Ectodermal cell (in vitro differentiated cells): ENCODE data around the gene ECI1.

Experiments used
- H3K27ac ChIP-seq: 2 replicates; pipeline ENCODE4 v1.7.0; 2013; ENCODE audit warnings: mild to moderate bottlenecking, low read depth, low read length; ENCODE audit not compliant: insufficient read depth, poor library complexity, severe bottlenecking
- H3K27me3 ChIP-seq: 2 replicates; pipeline ENCODE4 v1.7.0; 2013; ENCODE audit warnings: mild to moderate bottlenecking, low read length; ENCODE audit not compliant: insufficient read depth, control insufficient read depth, poor library complexity, severe bottlenecking
- H3K36me3 ChIP-seq: one replicate; pipeline ENCODE4 v1.7.0; 2013; ENCODE audit warnings: low read length; ENCODE audit not compliant: control insufficient read depth, insufficient read depth
- H3K4me1 ChIP-seq: one replicate; pipeline ENCODE4 v1.7.0; 2013; ENCODE audit warnings: low read length; ENCODE audit not compliant: control insufficient read depth, insufficient read depth
- H3K4me3 ChIP-seq: 2 replicates; pipeline ENCODE4 v1.7.0; 2013; ENCODE audit warnings: low read depth, low read length, control low read depth; ENCODE audit not compliant: insufficient read depth
- H3K9me3 ChIP-seq: 2 replicates; pipeline ENCODE4 v1.7.0; 2013; ENCODE audit warnings: mild to moderate bottlenecking, low read length, moderate library complexity; ENCODE audit not compliant: control insufficient read depth
- WGBS, 2 experiments: methylation state at CpG; one replicate each; pipeline ENCODE4 v1.1.7; 2013; ENCODE audit warnings: missing lambda C conversion rate in 2 of 2; 5-methylcytosine and 5-hydroxymethylcytosine counted together

Gene ECI1

DNA sequence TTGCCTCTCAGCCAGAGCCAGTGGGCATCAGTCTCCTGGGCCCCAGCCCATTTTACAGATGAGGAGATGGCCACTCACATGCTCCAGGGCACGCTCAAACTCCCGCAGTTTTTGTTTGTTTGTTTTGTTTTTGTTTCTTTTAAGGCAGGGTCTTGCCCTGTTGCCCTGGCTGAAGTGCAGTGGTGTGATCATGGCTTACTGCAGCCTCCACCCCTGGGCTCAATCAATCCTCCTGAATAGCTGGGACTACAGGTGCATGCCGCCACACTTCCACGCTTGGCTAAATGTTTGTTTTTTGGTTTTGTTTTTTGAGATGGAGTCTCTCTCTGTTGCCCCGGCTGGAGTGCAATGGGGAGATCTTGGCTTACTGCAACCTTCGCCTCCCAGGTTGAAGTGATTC, 24.5 kb downstream of the ECI1 start:
- Histone ChIP-seq H3K27ac (no peak overlapping the region), H3K36me3 (peaks cover 18% of the 10 kb centered on the region), H3K4me1 (no peaks in the 10 kb centered on the region), H3K9me3 (no peaks in the 10 kb centered on the region), H3K27me3 (no peaks in the 10 kb centered on the region), H3K4me3 (no peak overlapping the region)
- 95 to 96% methylated on average over 6 of the region's 6 CpGs for WGBS, 2 experiments

- H3K27ac ChIP-seq: no peak overlapping the region
- H3K9me3 ChIP-seq: no peaks in the 10 kb centered on the region
- no peaks in the 10 kb centered on the region for H3K27me3 ChIP-seq
- H3K36me3 ChIP-seq: peaks cover 13% of the 10 kb centered on the region
- WGBS, 2 experiments: 92% methylated on average over 9 of the region's 9 CpGs
- no peaks in the 10 kb centered on the region for H3K4me1 ChIP-seq
- no peak overlapping the region for H3K4me3 ChIP-seq
Observed at GRCh38 chr16:2226245-2226793, 25.1 kb downstream of the ECI1 start.

DNA sequence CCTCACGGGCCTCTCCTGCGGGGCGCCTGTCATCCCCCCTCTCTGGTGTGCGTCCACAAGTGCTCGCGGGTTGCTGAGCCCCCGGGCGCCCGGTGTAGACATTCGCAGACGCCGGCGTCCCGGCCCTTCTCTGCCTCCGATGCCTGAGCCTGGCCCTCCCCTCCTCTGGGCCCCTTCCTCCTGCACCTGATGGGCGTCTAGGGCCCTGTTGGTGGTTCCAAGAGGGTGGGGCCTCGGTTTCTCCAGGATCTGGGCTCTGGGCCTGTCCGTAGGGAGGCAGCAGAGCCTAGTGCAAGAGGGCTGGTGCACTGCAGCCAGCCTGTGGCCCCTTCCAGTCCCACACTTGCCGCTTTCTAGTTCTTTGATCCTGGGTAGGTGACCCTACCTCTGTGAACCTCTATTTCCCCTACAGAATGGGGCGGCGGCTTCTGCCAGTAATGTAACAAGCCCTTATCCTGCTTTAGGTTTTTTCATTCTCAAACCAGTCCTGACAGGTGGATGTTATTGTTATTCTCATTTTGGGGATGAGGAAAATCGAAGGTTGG, 27.4 kb downstream of the ECI1 start:
- no peaks in the 10 kb centered on the region for H3K9me3 ChIP-seq
- no peaks in the 10 kb centered on the region for H3K27me3 ChIP-seq
- peaks cover 10% of the 10 kb centered on the region for H3K36me3 ChIP-seq
- 11% methylated on average over 22 of the region's 22 CpGs for WGBS, 2 experiments
- peak overlapping the region; percentile 97 for H3K4me3 ChIP-seq
- H3K4me1 ChIP-seq: no peaks in the 10 kb centered on the region
- H3K27ac ChIP-seq: no peak overlapping the region

DNA sequence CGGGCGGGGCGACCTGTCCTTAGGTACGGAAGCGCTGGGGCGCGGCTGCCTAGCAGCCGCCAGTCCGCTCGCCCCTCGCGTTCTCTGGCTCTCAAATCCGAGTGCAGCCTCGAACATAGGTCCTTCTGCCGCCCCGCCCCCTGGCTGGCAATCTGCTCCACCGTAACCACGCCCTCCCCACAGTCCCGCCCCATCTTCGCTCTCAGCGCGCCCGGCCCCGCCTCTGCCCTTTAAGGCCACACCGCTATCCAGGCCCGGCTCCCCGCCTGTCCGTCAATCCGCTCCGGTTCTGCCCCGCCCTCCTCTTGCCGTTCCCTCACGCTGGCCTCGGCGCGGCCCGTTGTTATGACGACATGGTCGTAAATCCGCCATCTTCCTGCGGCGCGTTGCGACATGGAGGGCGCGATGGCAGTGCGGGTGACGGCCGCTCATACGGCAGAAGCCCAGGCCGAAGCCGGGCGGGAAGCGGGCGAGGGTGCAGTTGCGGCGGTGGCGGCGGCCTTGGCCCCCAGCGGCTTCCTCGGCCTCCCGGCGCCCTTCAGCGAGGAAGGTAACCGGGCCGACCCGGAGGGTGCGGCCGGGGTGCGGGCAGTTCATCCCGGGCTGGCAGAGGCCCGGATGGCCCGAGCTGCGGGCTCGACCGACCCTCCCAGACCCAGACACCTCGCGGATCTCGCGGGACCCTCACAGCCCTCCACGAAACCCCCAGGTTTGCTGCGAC, 28.0 kb downstream of the ECI1 start, which contains the start of gene E4F1:
Gene E4F1 (plus strand): TSS at position 371 of the 721 bp plus-strand sequence. CDS start 23 bp downstream, at position 394.
- H3K27ac ChIP-seq: no peak within 1 kb of the TSS
- H3K27me3 ChIP-seq: no peaks in the 10 kb centered on the region
- 0% methylated on average over 82 of the region's 82 CpGs for WGBS, 2 experiments
- H3K4me1 ChIP-seq: no peaks in the 10 kb centered on the region
- no peaks in the 10 kb centered on the region for H3K9me3 ChIP-seq
- H3K36me3 ChIP-seq: peaks cover 4% of the 10 kb centered on the region
- peak within 1 kb of the TSS; percentile 97 for H3K4me3 ChIP-seq

- 97 to 100% methylated on average over 4 of the region's 4 CpGs for WGBS, 2 experiments
Observed at GRCh38 chr16:2216330-2216729, 35.1 kb downstream of the ECI1 start.

DNA sequence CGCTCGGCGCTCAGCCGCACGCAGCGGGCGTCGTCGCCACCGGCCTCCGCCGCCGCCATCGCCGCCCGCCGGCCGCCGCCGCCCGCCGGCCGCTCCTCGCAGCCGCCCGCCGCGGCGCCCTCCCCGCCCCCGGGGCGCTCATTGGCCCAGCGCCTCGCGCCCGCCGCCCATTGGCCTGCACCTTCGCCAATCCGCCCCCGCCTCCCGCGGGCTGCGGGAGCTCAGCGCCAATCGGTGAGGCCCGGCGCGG, 36.7 kb downstream of the ECI1 start, which contains the start of gene PGP:
Gene PGP (minus strand): TSS at position 122 of the 250 bp plus-strand sequence. CDS start 63 bp downstream, at position 59.
- 0% methylated on average over 48 of the region's 48 CpGs for WGBS, 2 experiments
- Histone ChIP-seq H3K36me3 (peaks cover 8% of the 10 kb centered on the region), H3K27ac (peak within 1 kb of the TSS; percentile 91), H3K4me1 (peaks cover 12% of the 10 kb centered on the region), H3K27me3 (no peaks in the 10 kb centered on the region), H3K9me3 (no peaks in the 10 kb centered on the region), H3K4me3 (peak within 1 kb of the TSS; percentile 88)

More at GRCh38 chr16:2216330-2216729, 35.1 kb downstream of the ECI1 start:
- Histone ChIP-seq H3K36me3 (peaks cover 8% of the 10 kb centered on the region), H3K27ac (no peak overlapping the region), H3K4me1 (peaks cover 12% of the 10 kb centered on the region), H3K27me3 (no peaks in the 10 kb centered on the region), H3K4me3 (no peak overlapping the region), H3K9me3 (no peaks in the 10 kb centered on the region)

GRCh38 chr16:2213817-2214718, 37.3 kb downstream of the ECI1 start:
- H3K36me3 ChIP-seq: peaks cover 8% of the 10 kb centered on the region
- peak overlapping the region; percentile 88 for H3K4me3 ChIP-seq
- no peaks in the 10 kb centered on the region for H3K9me3 ChIP-seq
- H3K27ac ChIP-seq: peak overlapping the region; percentile 47
- H3K4me1 ChIP-seq: peaks cover 12% of the 10 kb centered on the region
- H3K27me3 ChIP-seq: no peaks in the 10 kb centered on the region
- 1% methylated on average over 98 of the region's 98 CpGs for WGBS, 2 experiments

DNA sequence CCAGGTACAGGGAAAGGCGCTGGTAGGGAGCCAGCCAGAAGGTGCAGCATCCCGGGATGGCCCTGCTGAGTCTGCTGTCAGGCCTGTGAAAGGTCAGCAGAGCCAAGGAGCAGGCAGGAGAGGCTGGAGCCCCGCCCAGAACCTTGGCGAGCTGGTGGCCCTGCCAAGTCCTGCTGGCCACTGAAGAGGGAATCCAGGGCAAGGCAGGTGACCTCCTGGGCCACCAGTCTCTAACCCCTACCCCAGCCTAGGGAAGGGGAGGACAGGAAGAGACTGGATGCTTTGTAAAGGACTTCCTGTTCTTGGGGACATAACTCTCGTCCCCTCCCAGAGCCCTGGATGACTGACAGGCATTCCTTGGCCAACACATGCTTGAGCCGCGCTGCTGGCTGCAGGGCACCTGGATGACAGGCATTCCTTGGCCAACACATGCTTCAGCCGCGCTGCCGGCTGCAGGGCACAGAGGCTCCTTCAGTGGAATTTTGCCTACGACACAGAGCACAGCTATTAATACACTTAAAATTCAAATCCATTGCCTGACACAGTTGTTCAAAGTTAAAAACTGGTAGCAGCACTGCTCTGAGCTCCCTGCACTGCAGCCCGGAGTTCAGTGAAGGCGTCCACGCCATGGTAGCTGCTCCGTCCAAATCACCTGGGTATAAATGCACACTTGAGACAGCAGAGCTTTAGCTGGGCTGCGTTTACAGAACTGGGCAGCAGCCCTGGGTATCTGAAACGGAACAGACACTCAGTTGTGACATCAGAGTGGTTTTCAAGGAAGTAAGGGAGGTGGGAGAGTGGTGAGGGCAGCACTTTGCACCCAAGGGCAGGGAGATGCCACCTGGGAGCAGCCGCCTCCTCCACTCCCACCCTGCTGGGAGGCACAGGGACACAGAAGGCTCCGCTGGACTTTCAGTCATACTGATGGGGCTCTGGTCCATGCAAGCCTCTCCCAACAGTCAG, 38.7 kb downstream of the ECI1 start:
- 89 to 90% methylated on average over 19 of the region's 19 CpGs for WGBS, 2 experiments

DNA sequence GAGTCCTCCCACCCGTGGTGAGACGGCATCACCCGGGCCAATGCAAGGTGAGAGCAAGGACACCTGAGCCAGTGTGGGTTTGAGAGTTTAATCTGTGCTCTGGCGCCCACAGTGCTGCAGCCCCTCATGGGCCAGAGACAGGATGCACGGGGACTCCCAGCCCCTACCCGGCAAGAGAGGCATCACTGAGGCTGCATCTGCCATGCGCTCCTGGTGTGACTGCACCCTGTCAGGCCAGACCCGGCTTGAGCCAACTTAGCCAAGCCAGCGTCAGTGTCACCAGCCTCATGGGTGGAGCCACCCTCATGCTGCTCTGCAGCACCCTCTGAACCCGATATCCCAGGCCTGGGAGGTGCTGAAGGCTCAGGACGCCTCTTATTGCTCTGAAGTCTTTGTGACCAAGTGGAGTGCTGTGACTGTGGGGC, 39.5 kb downstream of the ECI1 start:
- WGBS, 2 experiments: 90 to 91% methylated on average over 11 of the region's 11 CpGs
- H3K9me3 ChIP-seq: no peaks in the 10 kb centered on the region
- peaks cover 25% of the 10 kb centered on the region for H3K36me3 ChIP-seq
- H3K27ac ChIP-seq: no peak overlapping the region
- peaks cover 12% of the 10 kb centered on the region for H3K4me1 ChIP-seq
- H3K27me3 ChIP-seq: no peaks in the 10 kb centered on the region
- no peak overlapping the region for H3K4me3 ChIP-seq

More for the DNA sequence above, 38.7 kb downstream of the ECI1 start:
- Histone ChIP-seq H3K27me3 (no peaks in the 10 kb centered on the region), H3K36me3 (peaks cover 19% of the 10 kb centered on the region), H3K4me1 (peaks cover 12% of the 10 kb centered on the region), H3K27ac (no peak overlapping the region), H3K4me3 (peak overlapping the region; percentile 88), H3K9me3 (no peaks in the 10 kb centered on the region)
